Brain microvascular endothelial cell (primary cell): ENCODE results near the gene NME5.

Experiments used
- DNase-seq: peaks from one replicate; pipeline ENCODE4 v3.0.0-alpha.2; 2020
- H3K27ac ChIP-seq: fragments of 250-450 bp; sonication (Bioruptor Pico); 2 replicates; pipeline ENCODE4 v1.5.1; 2020; ENCODE audit warnings: mild to moderate bottlenecking, moderate library complexity
- H3K27me3 ChIP-seq: fragments of 250-450 bp; sonication (Bioruptor Pico); replicated peaks from 2 replicates; pipeline ENCODE4 v1.5.1; 2020; ENCODE audit warnings: mild to moderate bottlenecking
- H3K36me3 ChIP-seq: fragments of 250-450 bp; sonication (Bioruptor Pico); replicated peaks from 2 replicates; pipeline ENCODE4 v1.5.1; 2020; ENCODE audit warnings: mild to moderate bottlenecking
- H3K4me3 ChIP-seq: 2 replicates; pipeline ENCODE4 v1.5.1; 2011; ENCODE audit warnings: low read depth, mild to moderate bottlenecking, control low read depth, low read length, moderate library complexity
- in situ Hi-C: cut with HindIII; loops from 2 replicates; pipeline ENCODE4 v1.10.0; 2017; ENCODE audit warnings: low sequenced_read_pairs, low pct_ligation_motif_present
- TF ChIP-seq, protein P1 (sequence below): IDR thresholded peaks from 2 replicates; pipeline ENCODE4 v1.5.1; 2011; ENCODE audit warnings: low read depth, mild to moderate bottlenecking, moderate library complexity, low read length, control low read depth, inconsistent platforms; ENCODE audit errors: missing control alignments

The NME5 gene

GRCh38 chr5:138102454-138103318, 36.5 kb downstream of the NME5 start:
- H3K27ac ChIP-seq = no peak overlapping the region
- no peaks in the 10 kb centered on the region for H3K27me3 ChIP-seq
- in situ Hi-C loops = no loop called here
- DNase-seq = no peak
- no peaks in the 10 kb centered on the region for H3K36me3 ChIP-seq
- no peak overlapping the region for H3K4me3 ChIP-seq
- TF ChIP-seq, protein P1, sequence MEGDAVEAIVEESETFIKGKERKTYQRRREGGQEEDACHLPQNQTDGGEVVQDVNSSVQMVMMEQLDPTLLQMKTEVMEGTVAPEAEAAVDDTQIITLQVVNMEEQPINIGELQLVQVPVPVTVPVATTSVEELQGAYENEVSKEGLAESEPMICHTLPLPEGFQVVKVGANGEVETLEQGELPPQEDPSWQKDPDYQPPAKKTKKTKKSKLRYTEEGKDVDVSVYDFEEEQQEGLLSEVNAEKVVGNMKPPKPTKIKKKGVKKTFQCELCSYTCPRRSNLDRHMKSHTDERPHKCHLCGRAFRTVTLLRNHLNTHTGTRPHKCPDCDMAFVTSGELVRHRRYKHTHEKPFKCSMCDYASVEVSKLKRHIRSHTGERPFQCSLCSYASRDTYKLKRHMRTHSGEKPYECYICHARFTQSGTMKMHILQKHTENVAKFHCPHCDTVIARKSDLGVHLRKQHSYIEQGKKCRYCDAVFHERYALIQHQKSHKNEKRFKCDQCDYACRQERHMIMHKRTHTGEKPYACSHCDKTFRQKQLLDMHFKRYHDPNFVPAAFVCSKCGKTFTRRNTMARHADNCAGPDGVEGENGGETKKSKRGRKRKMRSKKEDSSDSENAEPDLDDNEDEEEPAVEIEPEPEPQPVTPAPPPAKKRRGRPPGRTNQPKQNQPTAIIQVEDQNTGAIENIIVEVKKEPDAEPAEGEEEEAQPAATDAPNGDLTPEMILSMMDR = no peak

DNA sequence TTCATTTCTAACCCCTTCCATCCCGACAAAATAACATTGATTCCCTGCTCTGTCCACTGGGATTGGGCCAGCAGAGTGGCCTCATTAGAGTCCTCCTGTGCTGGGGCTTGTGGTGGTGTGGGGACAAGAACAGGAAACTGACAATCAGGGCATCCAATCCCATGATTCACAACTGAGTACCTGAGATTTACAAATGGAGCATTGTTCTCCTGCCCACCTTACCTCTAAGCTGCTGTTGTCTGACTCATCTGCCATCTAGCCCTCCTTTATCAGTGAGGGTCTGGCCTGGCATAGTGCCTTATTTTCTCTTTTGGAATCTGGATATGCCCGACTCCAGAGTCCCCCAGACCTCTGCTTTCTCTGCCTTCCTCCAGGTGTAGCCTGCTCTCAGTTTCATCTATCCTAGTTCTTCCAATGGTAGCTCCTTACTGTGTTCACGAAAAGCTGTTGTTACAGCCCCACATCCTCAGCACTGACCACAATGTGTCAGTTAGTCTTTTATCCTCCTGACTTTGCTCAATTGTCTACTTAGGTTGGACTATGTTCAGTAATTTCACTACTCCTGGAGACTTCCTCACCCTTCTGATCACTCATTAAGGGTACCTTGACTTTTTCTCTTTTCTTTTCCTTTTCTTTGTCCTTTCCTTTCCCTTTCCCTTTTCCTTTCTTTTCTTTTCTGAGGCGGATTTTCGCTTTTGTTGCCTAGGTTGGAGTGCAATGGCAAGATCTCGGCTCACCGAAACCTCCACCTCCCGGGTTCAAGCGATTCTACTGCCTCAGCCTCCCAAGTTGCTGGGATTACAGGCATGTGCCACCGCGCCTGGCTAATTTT, 42.0 kb downstream of the NME5 start:
- no peak overlapping the region for H3K27ac ChIP-seq
- no peaks in the 10 kb centered on the region for H3K36me3 ChIP-seq
- H3K27me3 ChIP-seq = peaks cover 2% of the 10 kb centered on the region

GRCh38 chr5:138096363-138096762, 42.9 kb downstream of the NME5 start:
- Histone ChIP-seq H3K36me3 (no peaks in the 10 kb centered on the region), H3K27me3 (peaks cover 2% of the 10 kb centered on the region), H3K4me3 (no peak overlapping the region), H3K27ac (no peak overlapping the region)
- in situ Hi-C loops = no loop called here
- no peak for DNase-seq
- TF ChIP-seq, protein P1 = no peak

More for the DNA sequence above, 42.0 kb downstream of the NME5 start:
- TF ChIP-seq, protein P1 = no peak
- in situ Hi-C loops = no loop called here
- DNase-seq = no peak
- H3K4me3 ChIP-seq = no peak overlapping the region

- in situ Hi-C loops = no loop called here
- Histone ChIP-seq H3K4me3 (no peak overlapping the region), H3K27ac (no peak overlapping the region), H3K36me3 (no peaks in the 10 kb centered on the region), H3K27me3 (peaks cover 2% of the 10 kb centered on the region)
- no peak for DNase-seq
- TF ChIP-seq, protein P1 = no peak
These were observed 43.9 kb downstream of the NME5 start for GRCh38 chr5:138095100-138095907.

DNA sequence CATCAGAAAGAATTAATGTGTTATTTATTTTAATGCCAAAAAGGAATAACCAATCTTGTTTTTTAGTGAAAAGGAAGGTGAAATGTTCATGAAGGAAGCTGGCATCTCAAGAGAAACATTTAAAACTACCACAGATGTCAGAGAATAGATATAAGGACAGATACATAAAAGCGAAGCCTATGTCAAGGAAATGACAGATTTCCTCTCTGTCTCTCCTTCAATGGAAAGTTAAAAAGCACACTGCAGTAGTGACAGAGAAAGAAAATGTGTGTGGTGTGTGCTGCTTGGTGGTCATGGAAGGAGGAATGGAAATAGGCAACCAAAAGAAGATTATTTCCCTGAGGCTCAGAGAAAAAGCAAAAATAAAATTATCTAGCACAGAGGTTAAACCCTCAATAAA, 46.2 kb downstream of the NME5 start:
- TF ChIP-seq, protein P1 = no peak
- no peak overlapping the region for H3K27ac ChIP-seq
- H3K4me3 ChIP-seq = no peak overlapping the region
- DNase-seq = no peak
- in situ Hi-C loops = no loop called here
- H3K27me3 ChIP-seq = peaks cover 2% of the 10 kb centered on the region
- H3K36me3 ChIP-seq = no peaks in the 10 kb centered on the region
